GM21367 (cell line): Measurements from ENCODE around the gene UQCRH.
"Not testable (repeated sequence)": the region's sequence is repeated elsewhere in the genome, so short reads cannot be mapped to it uniquely, and the experiment has no call there.

Experiments used
- ATAC-seq: cut with Tn5 transposase; IDR thresholded peaks from one replicate; pipeline ENCODE4 v1.9.1; 2021; ENCODE audit not compliant: unreplicated experiment

Gene UQCRH

GRCh38 chr1:46298387-46298786 lies 5.1 kb upstream of the UQCRH start:
- ATAC-seq: no peak

DNA sequence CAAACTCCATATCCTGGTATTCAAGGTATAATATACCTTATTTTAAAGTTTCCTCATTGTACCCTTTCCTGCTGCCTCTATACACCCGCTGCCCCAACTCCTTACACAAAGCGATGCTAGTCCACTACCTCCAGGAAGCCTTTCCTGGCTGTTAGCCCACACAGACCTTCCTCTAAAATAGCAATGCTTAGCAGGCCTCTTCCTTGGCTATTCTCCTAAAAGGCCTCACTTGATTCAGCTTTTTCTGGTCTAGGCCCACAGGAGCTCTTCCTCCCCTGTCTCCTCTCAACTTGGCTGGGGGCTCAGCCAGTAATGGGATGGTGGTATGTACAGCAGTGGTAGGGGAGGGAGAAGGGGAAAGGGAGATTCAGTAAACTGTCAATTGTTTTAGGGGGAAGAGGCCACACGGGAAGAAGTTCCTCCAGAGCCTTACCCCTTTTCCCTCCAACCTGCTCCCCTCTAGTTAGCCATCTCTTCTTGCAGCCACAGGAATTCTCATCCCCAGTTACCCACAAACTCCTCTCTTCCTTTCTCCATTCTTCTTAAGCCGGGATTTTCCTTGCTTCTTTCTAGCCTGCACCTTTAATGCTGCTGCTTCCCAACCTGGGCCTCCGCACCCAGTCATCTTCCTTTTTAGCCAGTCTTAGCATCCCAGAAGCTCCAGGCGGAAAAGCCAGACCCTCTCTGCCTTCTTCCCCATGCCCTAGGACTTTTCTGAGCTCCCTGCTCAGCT lies 2.7 kb upstream of the UQCRH start:
- ATAC-seq: no peak

- ATAC-seq: no peak
Measured at GRCh38 chr1:46301406-46301807, 2.1 kb upstream of the UQCRH start.

GRCh38 chr1:46301808-46302640 lies 1.5 kb upstream of the UQCRH start:
- peak; percentile 44 for ATAC-seq

GRCh38 chr1:46302641-46303037 lies 859 bp upstream of the UQCRH start:
- no peak for ATAC-seq

DNA sequence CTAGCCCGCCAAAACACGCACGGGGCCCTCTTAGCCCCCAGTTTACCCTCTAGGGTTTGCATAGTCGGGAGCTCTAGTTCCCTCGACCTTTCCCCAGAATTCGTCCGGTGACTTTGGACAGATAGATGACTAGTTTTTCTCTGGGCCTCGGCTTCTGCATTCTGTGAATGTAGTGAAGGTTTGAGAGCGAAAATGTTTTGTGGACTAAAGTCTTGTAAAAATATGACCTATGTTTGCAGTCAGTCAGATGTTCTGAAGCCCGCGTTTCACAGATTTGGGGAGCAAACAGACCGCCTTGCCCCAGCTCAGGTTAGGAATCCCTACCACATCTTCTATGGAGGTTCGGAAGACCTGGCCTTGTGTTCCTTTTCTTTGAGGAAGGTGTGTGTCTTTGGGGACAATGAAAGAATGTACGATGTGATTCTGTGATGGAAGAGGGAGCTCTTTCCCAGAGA lies 401 bp downstream of the UQCRH start:
- ATAC-seq: no peak

- no peak for ATAC-seq
Measured at GRCh38 chr1:46306159-46306530, 2.6 kb downstream of the UQCRH start.

DNA sequence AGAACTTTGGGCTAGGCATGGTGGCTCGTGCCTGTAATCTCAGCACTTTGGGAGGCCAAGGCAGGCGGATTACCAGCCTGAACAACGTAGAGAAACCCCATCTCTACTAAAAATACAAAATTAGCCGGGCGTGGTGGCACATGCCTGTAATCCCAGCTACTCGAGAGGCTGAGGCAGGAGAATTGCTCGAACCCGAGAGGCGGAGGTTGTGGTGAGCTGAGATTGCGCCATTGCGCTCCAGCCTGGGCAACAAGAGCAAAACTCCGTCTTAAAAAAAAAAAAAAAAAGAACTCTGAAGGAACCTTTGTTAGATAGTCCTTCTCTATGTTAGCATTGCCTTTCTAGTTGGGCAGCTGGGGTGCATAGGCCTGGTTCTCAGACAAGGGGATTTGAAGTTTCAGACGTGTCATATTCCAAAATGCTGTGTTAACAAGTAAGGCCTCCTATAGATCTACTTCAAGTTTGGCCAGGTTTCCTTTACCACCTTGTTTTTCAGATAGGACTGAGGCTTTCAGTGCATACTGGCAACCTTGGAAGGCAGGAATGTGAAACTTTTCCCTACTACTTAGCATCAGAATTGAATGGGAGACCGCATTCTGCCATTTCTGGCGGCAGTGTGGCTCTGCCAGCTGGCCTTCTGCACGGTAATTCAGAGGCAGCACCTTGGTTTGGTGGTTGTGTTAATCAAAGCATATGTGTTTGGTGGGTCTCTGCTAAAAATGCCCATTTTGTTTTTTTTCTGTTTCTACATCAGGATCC lies 6.1 kb downstream of the UQCRH start:
- ATAC-seq: no peak

DNA sequence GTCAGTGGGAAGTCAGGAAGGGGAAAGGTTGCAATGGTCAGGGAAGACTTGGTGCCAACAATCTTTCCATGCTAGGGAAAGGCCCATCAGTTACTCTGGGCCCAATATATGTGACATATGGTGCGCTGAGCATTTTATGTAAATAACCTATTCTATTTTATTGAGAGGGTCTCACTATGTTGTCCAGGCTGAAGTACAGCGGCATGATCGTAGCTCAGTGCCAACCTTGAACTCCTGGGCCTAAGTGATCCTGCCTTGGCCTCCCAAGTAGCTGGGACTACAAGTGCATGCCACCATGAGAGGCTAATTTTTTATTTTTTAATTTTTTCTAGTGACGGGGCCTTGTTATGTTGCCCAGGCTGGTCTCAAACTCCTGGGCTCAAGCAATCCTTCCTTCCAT lies 6.8 kb downstream of the UQCRH start:
- ATAC-seq: no peak

GRCh38 chr1:46315669-46316403 lies 12.3 kb downstream of the UQCRH start:
- no peak for ATAC-seq

- ATAC-seq: no peak
Measured at GRCh38 chr1:46317323-46317722, 13.8 kb downstream of the UQCRH start.

GRCh38 chr1:46319301-46319700 lies 15.8 kb downstream of the UQCRH start:
- not testable (repeated sequence) for ATAC-seq

GRCh38 chr1:46319960-46320914 lies 16.7 kb downstream of the UQCRH start:
- ATAC-seq: not testable (repeated sequence)

DNA sequence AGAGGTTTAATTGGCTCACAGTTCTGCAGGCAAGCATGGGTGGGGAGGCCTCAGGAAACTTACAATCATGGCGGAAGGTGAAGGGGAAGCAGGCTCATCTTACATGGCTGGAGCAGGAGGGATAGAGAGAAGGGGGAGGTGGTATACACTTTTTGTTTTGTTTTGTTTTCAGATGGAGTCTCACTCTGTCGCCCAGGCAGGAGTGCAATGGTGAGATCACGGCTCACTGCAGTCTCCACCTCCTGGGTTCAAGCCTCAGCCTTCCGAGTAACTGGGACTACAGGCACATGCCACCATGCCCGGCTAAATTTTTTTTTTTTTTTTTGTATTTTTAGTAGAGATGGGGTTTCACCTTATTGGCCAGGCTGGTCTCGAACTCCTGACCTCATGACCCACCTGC lies 18.7 kb downstream of the UQCRH start:
- not testable (repeated sequence) for ATAC-seq

DNA sequence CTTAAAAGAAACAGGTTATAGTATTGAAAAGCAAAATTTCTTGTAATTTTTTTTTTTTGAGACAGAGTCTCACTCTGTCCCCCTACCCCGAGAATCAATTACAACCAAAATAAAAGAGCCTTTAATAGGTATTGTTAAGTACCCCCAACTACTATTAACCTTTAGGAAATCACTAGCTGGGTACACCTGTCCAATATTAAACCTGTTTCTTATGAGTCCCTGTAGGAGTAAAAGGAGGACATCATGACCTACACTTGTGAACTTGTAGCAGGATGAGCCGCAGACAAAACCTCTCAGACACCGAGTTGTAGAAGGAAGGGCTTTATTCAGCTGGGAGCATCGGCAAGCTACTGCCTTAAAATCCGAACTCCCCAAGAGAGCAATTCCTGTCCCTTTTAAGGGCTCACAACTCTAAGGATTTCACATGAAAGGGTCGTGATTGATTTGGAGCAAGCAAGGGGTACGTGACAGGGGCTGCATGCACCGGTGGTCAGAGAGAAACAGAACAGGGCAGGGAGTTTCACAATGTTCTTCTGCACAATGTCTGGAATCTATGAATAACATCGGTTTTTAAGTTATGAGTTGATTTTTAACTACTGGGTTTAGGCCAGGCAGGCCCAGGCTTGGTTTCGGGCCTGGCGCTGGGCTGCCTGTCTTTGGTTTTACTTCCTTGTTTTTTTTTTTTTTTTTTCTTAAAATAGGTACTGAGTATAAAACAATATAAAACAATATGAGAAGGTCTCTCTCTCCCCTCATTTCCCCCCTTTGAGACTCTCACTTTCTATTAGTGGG lies 22.0 kb downstream of the UQCRH start:
- not testable (repeated sequence) for ATAC-seq

GRCh38 chr1:46328182-46328581 lies 24.7 kb downstream of the UQCRH start:
- not testable (repeated sequence) for ATAC-seq

DNA sequence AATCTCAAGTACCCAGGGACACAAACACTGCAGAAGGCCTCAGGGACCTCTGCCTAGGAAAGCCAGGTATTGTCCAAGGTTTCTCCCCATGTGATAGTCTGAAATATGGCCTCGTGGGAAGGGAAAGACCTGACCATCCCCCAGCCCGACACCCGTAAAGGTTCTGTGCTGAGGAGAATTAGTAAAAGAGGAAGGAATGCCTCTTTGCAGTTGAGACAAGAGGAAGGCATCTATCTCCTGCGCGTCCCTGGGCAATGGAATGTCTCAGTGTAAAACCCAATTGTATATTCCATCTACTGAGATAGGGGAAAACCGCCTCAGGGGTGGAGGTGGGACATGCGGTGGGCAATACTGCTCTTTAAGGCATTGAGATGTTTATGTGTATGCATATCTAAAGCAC lies 26.3 kb downstream of the UQCRH start:
- not testable (repeated sequence) for ATAC-seq

- not testable (repeated sequence) for ATAC-seq
Measured at GRCh38 chr1:46330381-46330780, 26.9 kb downstream of the UQCRH start.
